ENCODE data around the gene RDH13.
"Not testable (repeated sequence)": the region's sequence is repeated elsewhere in the genome, so short reads cannot be mapped to it uniquely, and the experiment has no call there.

The RDH13 gene

GRCh38 chr19:55013596-55013995, 49.4 kb downstream of the RDH13 start:
- FAIRE-seq (no peak), DNase-seq (ENCODE audit: insufficient read length, low spot score) (no peak)
- no peak for TF ChIP-seq POLR2A (IDR thresholded peaks at IDR 0.05; ENCODE audit: low read depth, low read length)

GRCh38 chr19:55012306-55012705, 50.6 kb downstream of the RDH13 start:
- no peak for TF ChIP-seq POLR2A (IDR thresholded peaks at IDR 0.05; ENCODE audit: low read depth, low read length)
- FAIRE-seq (no peak), DNase-seq (ENCODE audit: insufficient read length, low spot score) (no peak)

GRCh38 chr19:55010561-55010960, 52.4 kb downstream of the RDH13 start:
- not testable (repeated sequence) for FAIRE-seq

GRCh38 chr19:55008781-55009180, 54.2 kb downstream of the RDH13 start:
- FAIRE-seq; DNase-seq (ENCODE audit: insufficient read length, low spot score): not testable (repeated sequence)

More at GRCh38 chr19:55010561-55010960, 52.4 kb downstream of the RDH13 start:
- DNase-seq (ENCODE audit: insufficient read length, low spot score): not testable (repeated sequence)

- not testable (repeated sequence) for DNase-seq (ENCODE audit: insufficient read length, low spot score); FAIRE-seq
Observed at GRCh38 chr19:55008189-55008588, 54.8 kb downstream of the RDH13 start.

- FAIRE-seq: not testable (repeated sequence)
Observed at GRCh38 chr19:55007537-55007936, 55.4 kb downstream of the RDH13 start.

GRCh38 chr19:55006795-55007194, 56.2 kb downstream of the RDH13 start:
- DNase-seq (ENCODE audit: insufficient read length, low spot score); FAIRE-seq: not testable (repeated sequence)

More at GRCh38 chr19:55007537-55007936, 55.4 kb downstream of the RDH13 start:
- DNase-seq (ENCODE audit: insufficient read length, low spot score): not testable (repeated sequence)

- no peak for TF ChIP-seq POLR2A (IDR thresholded peaks at IDR 0.05; ENCODE audit: low read depth, low read length)
- no peak for FAIRE-seq
Observed at GRCh38 chr19:55005684-55006488, 57.1 kb downstream of the RDH13 start.

GRCh38 chr19:55000761-55001160, 62.2 kb downstream of the RDH13 start:
- DNase-seq (ENCODE audit: insufficient read length, low spot score): no peak
- FAIRE-seq: no peak
- TF ChIP-seq POLR2A (IDR thresholded peaks at IDR 0.05; ENCODE audit: low read depth, low read length): no peak

More at GRCh38 chr19:55005684-55006488, 57.1 kb downstream of the RDH13 start:
- DNase-seq (ENCODE audit: insufficient read length, low spot score): peak; percentile 60

- DNase-seq (ENCODE audit: insufficient read length, low spot score): not testable (repeated sequence)
Observed at GRCh38 chr19:54998751-54999239, 64.2 kb downstream of the RDH13 start.

GRCh38 chr19:54995561-54995960, 67.4 kb downstream of the RDH13 start:
- DNase-seq (ENCODE audit: insufficient read length, low spot score): no peak
- TF ChIP-seq POLR2A (IDR thresholded peaks at IDR 0.05; ENCODE audit: low read depth, low read length): no peak
- FAIRE-seq: no peak

More at GRCh38 chr19:54998751-54999239, 64.2 kb downstream of the RDH13 start:
- not testable (repeated sequence) for FAIRE-seq
